ENCODE data around the gene WDR93. TPM values are rescaled to one million over a fixed set of nuclear protein-coding genes. Genes with fewer than 3 reads are reported as not detected.
"Not testable (repeated sequence)": the region's sequence is repeated elsewhere in the genome, so short reads cannot be mapped to it uniquely, and the experiment has no call there.

Gene WDR93
- total RNA-seq, 1 donor = 0.09 TPM

DNA sequence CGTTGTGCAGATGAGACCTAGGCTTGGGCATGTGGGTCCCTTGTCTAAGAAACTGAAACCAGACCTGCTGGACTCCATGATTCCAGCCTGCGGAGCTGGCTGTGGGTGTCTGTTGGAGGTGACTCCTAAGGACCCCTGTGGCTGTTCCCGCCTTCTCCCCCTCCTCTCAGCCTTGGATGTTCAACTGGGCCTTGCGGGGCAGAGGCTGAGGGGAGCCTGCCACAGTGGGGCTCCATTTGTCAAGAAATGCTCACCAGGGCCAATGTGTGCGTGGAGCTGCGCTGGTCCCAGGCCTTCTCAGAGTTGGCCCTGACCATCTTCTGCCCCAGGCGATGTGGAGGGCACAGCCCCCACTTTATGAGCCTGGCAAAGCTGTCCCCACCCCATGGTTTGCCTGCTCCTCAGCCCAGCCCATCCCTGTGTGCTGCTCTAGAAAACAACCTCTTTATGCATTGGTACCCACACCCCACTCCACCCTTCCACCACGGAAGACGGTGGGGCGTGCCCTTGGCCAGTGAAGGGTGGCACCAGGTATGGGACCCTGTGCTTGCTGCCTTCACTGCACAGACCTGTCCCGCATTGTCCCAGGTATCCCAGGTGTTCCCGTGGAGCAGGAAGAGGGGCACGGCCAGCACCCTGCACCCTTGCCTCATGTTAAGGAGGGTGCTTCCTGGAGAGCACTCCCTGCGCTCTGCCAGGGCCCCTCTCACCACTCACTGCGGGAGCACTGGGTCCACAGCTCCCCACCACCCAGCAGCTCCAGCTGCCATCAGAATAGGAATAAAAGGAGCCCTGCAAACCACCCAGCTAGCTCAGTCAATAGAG is 93.5 kb downstream of the WDR93 start:
- no peak overlapping the region for H3K4me3 ChIP-seq (ENCODE audit: low read depth, low read length)
- DNase-seq (ENCODE audit: low read depth) = no peak
- TF ChIP-seq CTCF (IDR thresholded peaks at IDR 0.05; ENCODE audit: insufficient read depth, low read length) = no peak

DNA sequence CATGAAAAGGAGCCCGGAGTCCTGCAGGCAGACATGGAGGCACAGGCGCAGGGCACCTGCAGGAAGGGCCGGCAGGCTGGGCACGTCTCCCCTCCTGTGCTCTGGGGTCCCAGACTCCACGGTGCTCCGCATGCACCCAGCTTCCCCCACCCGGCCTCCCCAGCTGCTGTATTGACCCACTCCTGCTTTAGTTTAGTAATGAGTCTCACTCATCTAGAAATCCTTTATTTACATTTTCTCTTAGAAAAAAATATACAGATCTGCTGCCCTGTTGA is 94.0 kb downstream of the WDR93 start:
- TF ChIP-seq CTCF (IDR thresholded peaks at IDR 0.05; ENCODE audit: insufficient read depth, low read length) = no peak
- DNase-seq (ENCODE audit: low read depth) = no peak
- H3K4me3 ChIP-seq (ENCODE audit: low read depth, low read length) = no peak overlapping the region

DNA sequence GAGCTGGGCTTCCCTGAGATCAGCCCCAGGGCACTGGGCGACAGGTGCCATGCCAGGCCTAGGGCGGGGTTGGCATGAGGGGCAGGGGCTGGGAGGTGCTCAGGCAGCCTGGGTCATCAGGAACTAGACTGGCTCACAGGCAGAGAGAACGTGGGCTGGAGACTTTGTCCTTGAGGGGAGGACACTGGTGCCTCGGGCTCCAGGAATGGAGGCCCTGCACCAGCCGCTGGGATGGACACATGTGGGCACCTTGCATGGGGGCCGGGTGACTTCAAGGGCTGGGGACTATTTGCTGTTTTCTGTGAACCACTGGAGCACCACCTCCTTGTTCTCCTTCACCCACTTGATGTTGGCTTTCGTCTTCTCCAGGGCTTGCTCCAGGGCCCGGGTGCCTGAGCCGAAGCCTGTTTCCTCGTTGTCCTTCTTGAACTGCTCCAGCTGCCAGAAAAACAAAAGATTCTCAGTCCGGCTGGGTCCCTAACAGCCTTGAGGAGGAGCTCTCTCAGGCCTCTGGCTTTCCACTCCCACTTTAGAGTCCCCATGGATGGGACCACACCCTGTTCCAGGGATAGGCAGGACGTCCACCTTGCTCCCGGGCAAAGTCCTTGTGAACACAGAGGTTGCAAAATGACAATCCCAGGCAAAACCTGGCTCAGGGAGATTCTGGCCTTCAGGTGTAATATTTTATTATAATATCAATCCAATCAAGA is 94.6 kb downstream of the WDR93 start:
- no peak for TF ChIP-seq CTCF (IDR thresholded peaks at IDR 0.05; ENCODE audit: insufficient read depth, low read length)
- H3K4me3 ChIP-seq (ENCODE audit: low read depth, low read length) = no peak overlapping the region
- DNase-seq (ENCODE audit: low read depth) = no peak

GRCh38 chr15:89785774-89786140 is 95.1 kb downstream of the WDR93 start:
- peak; percentile 84 for DNase-seq (ENCODE audit: low read depth)
- no peak overlapping the region for H3K4me3 ChIP-seq (ENCODE audit: low read depth, low read length)
- no peak for TF ChIP-seq CTCF (IDR thresholded peaks at IDR 0.05; ENCODE audit: insufficient read depth, low read length)

DNA sequence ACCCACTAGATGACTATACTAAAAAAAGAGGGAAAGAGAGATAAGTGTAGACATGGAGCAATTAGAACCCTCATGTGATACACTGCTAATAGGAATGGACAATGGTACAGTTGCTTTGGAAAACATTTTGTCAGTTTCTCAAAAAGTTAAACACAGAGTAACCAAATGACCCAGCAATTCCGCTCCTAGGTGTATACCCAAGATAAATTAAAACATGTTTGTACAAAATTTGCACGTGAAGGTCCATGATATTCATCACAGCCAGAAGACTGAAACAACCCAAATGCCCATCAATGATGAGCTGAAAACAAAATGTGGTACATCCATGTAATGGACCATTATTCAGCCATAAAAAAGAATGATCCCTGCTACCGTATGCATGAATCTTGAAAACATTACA is 97.3 kb downstream of the WDR93 start:
- TF ChIP-seq CTCF (IDR thresholded peaks at IDR 0.05; ENCODE audit: insufficient read depth, low read length) = no peak
- H3K4me3 ChIP-seq (ENCODE audit: low read depth, low read length) = no peak overlapping the region
- no peak for DNase-seq (ENCODE audit: low read depth)

DNA sequence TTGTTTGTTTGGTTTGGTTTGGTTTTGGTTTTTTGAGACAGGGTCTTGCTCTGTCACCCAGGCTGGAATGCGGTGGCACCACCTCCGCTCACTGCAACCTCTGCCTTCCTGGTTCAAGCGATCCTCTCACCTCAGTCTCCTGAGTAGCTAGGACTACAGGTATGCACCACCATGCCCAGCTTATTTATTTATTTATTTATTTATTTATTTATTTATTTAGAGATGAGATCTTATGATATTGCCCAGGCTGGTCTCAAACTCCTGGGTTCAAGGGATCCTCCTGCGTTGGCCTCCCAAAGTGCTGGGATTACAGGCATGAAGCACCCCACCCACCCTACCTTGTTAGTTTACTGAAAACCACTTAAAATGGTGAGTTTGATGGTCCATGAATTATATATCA is 98.0 kb downstream of the WDR93 start:
- H3K4me3 ChIP-seq (ENCODE audit: low read depth, low read length); DNase-seq (ENCODE audit: low read depth): not testable (repeated sequence)

DNA sequence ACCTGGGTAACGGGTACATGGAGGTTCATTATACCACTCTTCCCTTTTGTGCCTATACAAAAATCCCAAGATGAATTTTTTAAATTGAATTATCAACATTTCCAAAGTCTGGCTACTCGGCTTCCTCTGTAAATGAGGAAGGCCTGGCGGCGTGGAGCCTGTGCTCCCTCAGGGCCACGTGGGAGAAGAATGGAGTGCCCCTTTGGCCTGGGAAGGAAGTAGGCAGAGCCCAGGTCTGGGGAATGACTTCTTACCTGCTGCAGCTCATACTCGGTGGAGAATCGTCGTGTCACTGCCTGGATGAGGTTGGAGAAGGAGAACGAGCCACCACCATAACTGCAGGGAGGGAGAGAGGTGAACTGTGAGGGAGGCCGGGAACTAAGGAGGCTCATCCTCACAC is 99.6 kb downstream of the WDR93 start:
- no peak for TF ChIP-seq CTCF (IDR thresholded peaks at IDR 0.05; ENCODE audit: insufficient read depth, low read length)
- H3K4me3 ChIP-seq (ENCODE audit: low read depth, low read length) = no peak overlapping the region
- DNase-seq (ENCODE audit: low read depth) = no peak
